Measurements from ENCODE around the gene ADARB2. TPM values are rescaled to one million over a fixed set of nuclear protein-coding genes. Genes with fewer than 3 reads are reported as not detected.

ADARB2 gene
- total and polyA plus RNA-seq, 2 experiments from 2014 or later = 2.0 to 5.0 TPM

GRCh38 chr10:1609648-1609970 is 127.7 kb downstream of the ADARB2 start:
- Mint-ChIP-seq H3K27ac (no peak overlapping the region), H3K27me3 (ENCODE audit: insufficient read depth, low read depth, poor library complexity) (peaks cover 27% of the 10 kb centered on the region), H3K4me3 (peak overlapping the region; percentile 73; the same call in 1 of the 3 replicates), H3K4me1 (peaks cover 51% of the 10 kb centered on the region), H3K9me3 (no peaks in the 10 kb centered on the region), H3K36me3 (ENCODE audit: low read depth) (no peaks in the 10 kb centered on the region)
- Histone ChIP-seq H3K4me3 (no peak overlapping the region), H4K20me1 (replicated peaks; ENCODE audit: insufficient read depth) (no peaks in the 10 kb centered on the region; the same call in 1 of the 2 replicates), H3F3A (replicated peaks; ENCODE audit: low read depth) (no peaks in the 10 kb centered on the region), H3K27ac (ENCODE audit: low read depth) (no peak overlapping the region), H3K4me2 (0 out of 2 replicates have a peak overlapping the region, but pooled peaks have one; percentile 72), H3K36me3 (ENCODE audit: insufficient read depth) (no peaks in the 10 kb centered on the region), H3K9me2 (ENCODE audit: insufficient read depth) (no peaks in the 10 kb centered on the region), H3K79me2 (replicated peaks; ENCODE audit: insufficient read depth) (no peaks in the 10 kb centered on the region), H3K27me3 (ENCODE audit: insufficient read depth) (no peaks in the 10 kb centered on the region), H2AFZ (no peak overlapping the region), H3K4me1 (ENCODE audit: insufficient read depth) (peaks cover 14% of the 10 kb centered on the region)
- DNase-seq (ENCODE audit: low spot score) = no peak
- TF ChIP-seq EZH2 (IDR thresholded peaks at IDR 0.05; ENCODE audit: low read depth, unreplicated experiment) (no peak), ZNF114 (CRISPR knock-in tag; IDR thresholded peaks at IDR 0.05) (no peak), JUNB (IDR thresholded peaks at IDR 0.05; ENCODE audit: unreplicated experiment) (no peak), POLR2AphosphoS5 (IDR thresholded peaks at IDR 0.05; ENCODE audit: low read depth) (no peak), EZH2phosphoT487 (IDR thresholded peaks at IDR 0.05; ENCODE audit: unreplicated experiment) (no peak), ZNF462 (CRISPR knock-in tag; IDR thresholded peaks at IDR 0.05) (no peak), ETS1 (IDR thresholded peaks at IDR 0.05) (no peak), STAT1 (IDR thresholded peaks at IDR 0.05; ENCODE audit: unreplicated experiment) (no peak), ZNF331 (CRISPR knock-in tag; IDR thresholded peaks at IDR 0.05; ENCODE audit: low read depth) (no peak), CREB1 (CRISPR knock-in tag; IDR thresholded peaks at IDR 0.05; ENCODE audit: low read depth) (no peak), REST (IDR thresholded peaks at IDR 0.05; ENCODE audit: unreplicated experiment) (no peak), CTCF (conservative IDR thresholded peaks at IDR 0.05; ENCODE audit: low read depth in 2 of 2) (no peak), NANOG (IDR thresholded peaks at IDR 0.05; ENCODE audit: borderline replicate concordance) (no peak)
- peak; percentile 20 for ATAC-seq
